Liver (tissue), 9 donors: Measurements from ENCODE around the gene ARSB. TPM values are rescaled to one million over a fixed set of nuclear protein-coding genes. Genes with fewer than 3 reads are reported as not detected.
"Not testable (repeated sequence)": the region's sequence is repeated elsewhere in the genome, so short reads cannot be mapped to it uniquely, and the experiment has no call there.

Experiments used
- DNase-seq: peaks from one replicate; pipeline ENCODE4 v3.0.0-alpha.2; 2017; ENCODE audit warnings: low spot score
- H3K27ac ChIP-seq, 2 donors: one replicate each; pipeline ENCODE4 v1.7.0; 2013; ENCODE audit warnings: inconsistent platforms in 2 of 2, low read length in 2 of 2, control low read depth in 1 of 2, low read depth in 1 of 2, mild to moderate bottlenecking in 1 of 2
- H3K27me3 ChIP-seq, 4 donors: one replicate each; pipeline versions ENCODE4 v1.6.1 to v1.7.0; 2013; ENCODE audit warnings: low read length in 3 of 4, inconsistent platforms in 1 of 4, mild to moderate bottlenecking in 1 of 4, moderate library complexity in 1 of 4; ENCODE audit not compliant: control insufficient read depth in 4 of 4, insufficient read depth in 4 of 4
- H3K36me3 ChIP-seq, 4 donors: one replicate each; pipeline versions ENCODE4 v1.6.1 to v1.7.0; 2013; ENCODE audit warnings: low read length in 3 of 4, mild to moderate bottlenecking in 3 of 4, low read depth in 1 of 4, moderate library complexity in 1 of 4; ENCODE audit not compliant: control insufficient read depth in 4 of 4, insufficient read depth in 3 of 4
- H3K4me1 ChIP-seq, 4 donors: one replicate each; pipeline versions ENCODE4 v1.6.1 to v1.7.0; 2013; ENCODE audit warnings: low read length in 3 of 4, mild to moderate bottlenecking in 3 of 4, moderate library complexity in 1 of 4; ENCODE audit not compliant: control insufficient read depth in 4 of 4, insufficient read depth in 4 of 4
- H3K4me3 ChIP-seq, 3 donors: one replicate each; pipeline versions ENCODE4 v1.6.1 to v1.7.0; 2013; ENCODE audit warnings: low read length in 3 of 3, control low read depth in 1 of 3, low read depth in 1 of 3, mild to moderate bottlenecking in 1 of 3
- H3K9ac ChIP-seq, 2 donors: one replicate each; pipeline ENCODE4 v1.7.0; 2013; ENCODE audit warnings: low read length in 2 of 2, mild to moderate bottlenecking in 2 of 2, moderate library complexity in 2 of 2, control low read depth in 1 of 2, low read depth in 1 of 2
- H3K9me3 ChIP-seq, 4 donors: one replicate each; pipeline versions ENCODE4 v1.6.1 to v1.7.0; 2013; ENCODE audit warnings: low read length in 3 of 4; ENCODE audit not compliant: control insufficient read depth in 4 of 4
- GABPA ChIP-seq, 2 donors: IDR thresholded peaks in 1 of 2; conservative IDR thresholded peaks in 1 of 2; 2 replicates each; pipeline ENCODE4 v1.6.1; 2016; ENCODE audit warnings: antibody characterized with exemption in 2 of 2, mild to moderate bottlenecking in 1 of 2, moderate library complexity in 1 of 2
- HNF4A ChIP-seq, 2 donors: conservative IDR thresholded peaks; 2 replicates each; pipeline ENCODE4 v1.6.1; 2016; ENCODE audit warnings: antibody characterized with exemption in 2 of 2, mild to moderate bottlenecking in 2 of 2
- NR2F2 ChIP-seq: IDR thresholded peaks from 2 replicates; pipeline ENCODE4 v1.6.1; 2016; ENCODE audit warnings: antibody characterized with exemption
- SP1 ChIP-seq: IDR thresholded peaks from 2 replicates; pipeline ENCODE4 v1.6.1; 2018; ENCODE audit warnings: antibody characterized with exemption, mild to moderate bottlenecking
- TAF1 ChIP-seq: conservative IDR thresholded peaks from 2 replicates; pipeline ENCODE4 v1.6.1; 2016; ENCODE audit warnings: antibody characterized with exemption, mild to moderate bottlenecking
- WGBS: extraction: QIAGEN DNeasy Blood & Tissue Kit; methylation state at CpG from one replicate; pipeline ENCODE4 v1.1.7; 2013; 5-methylcytosine and 5-hydroxymethylcytosine counted together
- polyA plus RNA-seq, 2 donors: library from polyadenylated mRNA; stranded (reverse) in 1 of 2; unstranded in 1 of 2; fragments of 200-250 nt in 1 of 2; fragments of >200 nt in 1 of 2; fragmentation: Nextera tagmentation in 1 of 2; extraction: Ambion mirVana in 1 of 2; gene quantifications; one replicate each; pipeline versions ENCODE4 v1.2.1 to v1.2.3, GENCODE V29; 2013 to 2015
- total RNA-seq, 2 donors: library from RNA; depleted of rRNA; stranded (reverse); fragments of >200 nt; gene quantifications; one replicate each; pipeline ENCODE4 v1.2.3, GENCODE V29; 2014
- TF ChIP-seq, protein P1 (sequence below): IDR thresholded peaks from 2 replicates; pipeline ENCODE4 v1.6.1; 2016; ENCODE audit warnings: antibody characterized with exemption
- TF ChIP-seq, protein P2 (sequence below): IDR thresholded peaks from 2 replicates; pipeline ENCODE4 v1.6.1; 2016; ENCODE audit warnings: antibody characterized with exemption
- TF ChIP-seq, protein P3 (sequence below): fragments of 150-350 bp; IDR thresholded peaks from 2 replicates; pipeline ENCODE4 v1.5.1; 2017; ENCODE audit warnings: improper control_type of control experiment, low read depth, low read length; ENCODE audit not compliant: missing input control
- donor health status: healthy.
- donor health status: healthy.
- donor health status: healthy.
- donor health status: healthy.
- donor health status: healthy.

Gene ARSB
- total and polyA plus RNA-seq, 4 donors: 3.5 to 26.2 (median 8.7) TPM

DNA sequence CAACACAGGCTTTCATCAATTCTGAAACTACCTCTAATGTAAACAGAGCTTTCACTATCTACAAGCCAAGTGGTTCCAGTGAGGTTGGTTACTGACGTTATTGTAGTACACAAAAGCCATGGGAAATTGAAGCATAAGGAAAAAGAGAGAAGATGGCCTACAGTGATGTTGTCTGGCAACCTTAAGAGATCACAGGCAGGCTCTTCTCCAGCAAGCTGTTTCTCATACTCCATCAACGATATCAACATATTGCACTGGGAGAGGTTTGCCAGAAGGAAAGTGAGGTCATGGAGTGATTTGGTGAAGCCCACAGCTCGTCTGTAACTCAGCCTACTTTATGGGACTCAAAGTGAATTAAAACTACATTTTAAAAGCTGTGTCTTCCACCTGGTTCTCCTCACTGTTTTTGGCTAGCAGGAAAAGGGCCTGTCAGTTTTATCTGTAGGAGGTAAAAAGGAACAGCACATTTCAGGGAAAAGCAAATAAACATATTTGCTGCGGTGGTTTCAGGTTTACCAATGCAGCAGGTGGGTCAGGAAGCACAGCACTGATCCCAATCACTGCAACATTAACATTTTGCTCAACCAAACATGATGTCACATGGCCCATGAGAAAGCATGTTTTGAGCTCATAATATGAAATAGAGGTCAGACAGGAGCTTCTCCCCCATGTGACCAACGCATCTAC, 72.9 kb downstream of the ARSB start:
- DNase-seq: no peak
- WGBS: 75% methylated on average over 5 of the region's 5 CpGs
- Histone ChIP-seq H3K27me3 (no peaks in the 10 kb centered on the region), H3K36me3 (no peaks in the 10 kb centered on the region), H3K9me3 (no peaks in the 10 kb centered on the region), H3K9ac (no peak overlapping the region), H3K4me3 (no peak overlapping the region), H3K4me1 (no peaks in the 10 kb centered on the region), H3K27ac (no peak overlapping the region)
- TF ChIP-seq, protein P1, sequence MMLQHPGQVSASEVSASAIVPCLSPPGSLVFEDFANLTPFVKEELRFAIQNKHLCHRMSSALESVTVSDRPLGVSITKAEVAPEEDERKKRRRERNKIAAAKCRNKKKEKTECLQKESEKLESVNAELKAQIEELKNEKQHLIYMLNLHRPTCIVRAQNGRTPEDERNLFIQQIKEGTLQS: no peak
- no peak for TF ChIP-seq GABPA (IDR thresholded peaks at IDR 0.05 in 1 of 2, conservative IDR thresholded peaks at IDR 0.05 in 1 of 2)
- no peak for TF ChIP-seq SP1

DNA sequence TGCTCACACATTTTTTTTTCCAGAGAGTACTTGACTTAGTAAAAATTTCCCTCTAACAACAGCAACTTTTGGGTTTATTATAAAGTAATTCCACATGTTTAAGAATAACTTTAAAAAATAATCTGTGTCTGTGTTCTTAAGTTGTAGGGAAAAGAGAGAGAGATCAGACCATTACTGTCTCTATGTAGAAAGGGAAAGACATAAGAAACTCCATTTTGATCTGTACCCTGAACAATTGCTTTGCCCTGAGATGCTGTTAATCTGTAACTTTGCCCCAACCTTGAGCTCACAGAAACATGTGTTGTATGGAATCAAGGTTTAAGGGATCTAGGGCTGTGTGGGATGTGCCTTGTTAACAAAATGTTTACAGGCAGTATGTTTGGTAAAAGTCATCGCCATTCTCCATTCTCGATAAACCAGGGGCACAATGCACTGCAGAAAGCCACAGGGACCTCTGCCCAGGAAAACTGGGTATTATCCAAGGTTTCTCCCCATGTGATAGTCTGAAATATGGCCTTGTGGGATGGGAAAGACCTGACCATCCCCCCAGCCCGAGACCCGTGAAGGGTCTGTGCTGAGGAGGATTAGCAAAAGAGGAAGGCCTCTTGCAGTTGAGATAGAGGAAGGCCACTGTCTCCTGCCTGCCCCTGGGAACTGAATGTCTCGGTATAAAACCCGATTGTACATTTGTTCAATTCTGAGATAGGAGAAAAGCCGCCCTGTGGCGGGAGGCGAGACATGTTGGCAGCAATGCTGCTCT, 75.7 kb downstream of the ARSB start:
- H3K4me1 ChIP-seq, H3K27ac ChIP-seq: not testable (repeated sequence)

DNA sequence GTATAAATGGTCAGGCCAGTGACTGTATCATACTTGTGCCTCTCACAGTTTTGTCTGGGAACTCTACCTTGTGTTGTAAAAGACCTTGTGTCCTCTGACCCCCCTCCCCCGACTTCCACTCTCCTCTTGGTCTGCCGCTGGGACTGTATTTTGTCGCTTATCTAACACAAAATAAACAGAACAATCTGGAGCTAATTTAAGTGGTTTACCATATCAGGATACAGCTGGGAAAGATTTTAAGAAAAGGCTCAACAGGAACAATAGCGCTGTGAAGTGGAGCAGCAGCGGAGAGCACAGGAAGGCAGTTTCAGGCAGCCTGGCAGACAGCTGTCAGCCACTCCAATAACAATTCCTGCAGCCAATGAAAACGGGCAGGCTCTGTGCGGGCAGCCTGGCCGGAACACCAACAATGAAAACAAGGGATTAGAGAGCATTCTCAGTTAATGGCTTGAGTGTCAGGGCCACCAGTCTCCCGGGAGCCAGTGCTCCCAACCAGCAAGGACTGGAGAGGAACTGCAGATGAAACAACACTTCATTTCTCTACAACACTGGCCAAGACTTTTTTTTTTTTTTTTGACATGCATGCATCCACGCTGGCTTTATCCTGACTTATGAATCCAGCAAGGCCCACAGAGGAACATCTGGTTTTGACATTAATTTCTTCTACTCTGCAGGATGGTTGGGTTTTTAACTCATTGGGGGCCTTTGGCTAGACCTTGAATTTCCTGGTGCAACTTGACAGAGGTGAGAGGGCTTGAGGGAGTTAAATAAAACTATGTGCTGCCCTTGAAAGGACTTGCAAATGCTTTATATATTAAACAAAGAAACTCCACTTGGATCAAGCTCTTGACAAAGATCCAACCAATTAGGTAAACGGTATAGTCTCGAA, 76.7 kb downstream of the ARSB start:
- DNase-seq: no peak

More for the DNA sequence above, 75.7 kb downstream of the ARSB start:
- H3K9ac ChIP-seq, DNase-seq, H3K36me3 ChIP-seq, H3K9me3 ChIP-seq, H3K4me3 ChIP-seq, H3K27me3 ChIP-seq: not testable (repeated sequence)
- WGBS: 89% methylated on average over 6 of the region's 9 CpGs

More for the DNA sequence above, 76.7 kb downstream of the ARSB start:
- no peaks in the 10 kb centered on the region for H3K9me3 ChIP-seq
- TF ChIP-seq TAF1 (no peak), SP1 (no peak), NR2F2 (no peak), HNF4A (conservative IDR thresholded peaks at IDR 0.05) (no peak)
- TF ChIP-seq, protein P1: no peak
- TF ChIP-seq, protein P2, sequence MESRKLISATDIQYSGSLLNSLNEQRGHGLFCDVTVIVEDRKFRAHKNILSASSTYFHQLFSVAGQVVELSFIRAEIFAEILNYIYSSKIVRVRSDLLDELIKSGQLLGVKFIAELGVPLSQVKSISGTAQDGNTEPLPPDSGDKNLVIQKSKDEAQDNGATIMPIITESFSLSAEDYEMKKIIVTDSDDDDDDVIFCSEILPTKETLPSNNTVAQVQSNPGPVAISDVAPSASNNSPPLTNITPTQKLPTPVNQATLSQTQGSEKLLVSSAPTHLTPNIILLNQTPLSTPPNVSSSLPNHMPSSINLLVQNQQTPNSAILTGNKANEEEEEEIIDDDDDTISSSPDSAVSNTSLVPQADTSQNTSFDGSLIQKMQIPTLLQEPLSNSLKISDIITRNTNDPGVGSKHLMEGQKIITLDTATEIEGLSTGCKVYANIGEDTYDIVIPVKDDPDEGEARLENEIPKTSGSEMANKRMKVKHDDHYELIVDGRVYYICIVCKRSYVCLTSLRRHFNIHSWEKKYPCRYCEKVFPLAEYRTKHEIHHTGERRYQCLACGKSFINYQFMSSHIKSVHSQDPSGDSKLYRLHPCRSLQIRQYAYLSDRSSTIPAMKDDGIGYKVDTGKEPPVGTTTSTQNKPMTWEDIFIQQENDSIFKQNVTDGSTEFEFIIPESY: no peak
- TF ChIP-seq, protein P3, sequence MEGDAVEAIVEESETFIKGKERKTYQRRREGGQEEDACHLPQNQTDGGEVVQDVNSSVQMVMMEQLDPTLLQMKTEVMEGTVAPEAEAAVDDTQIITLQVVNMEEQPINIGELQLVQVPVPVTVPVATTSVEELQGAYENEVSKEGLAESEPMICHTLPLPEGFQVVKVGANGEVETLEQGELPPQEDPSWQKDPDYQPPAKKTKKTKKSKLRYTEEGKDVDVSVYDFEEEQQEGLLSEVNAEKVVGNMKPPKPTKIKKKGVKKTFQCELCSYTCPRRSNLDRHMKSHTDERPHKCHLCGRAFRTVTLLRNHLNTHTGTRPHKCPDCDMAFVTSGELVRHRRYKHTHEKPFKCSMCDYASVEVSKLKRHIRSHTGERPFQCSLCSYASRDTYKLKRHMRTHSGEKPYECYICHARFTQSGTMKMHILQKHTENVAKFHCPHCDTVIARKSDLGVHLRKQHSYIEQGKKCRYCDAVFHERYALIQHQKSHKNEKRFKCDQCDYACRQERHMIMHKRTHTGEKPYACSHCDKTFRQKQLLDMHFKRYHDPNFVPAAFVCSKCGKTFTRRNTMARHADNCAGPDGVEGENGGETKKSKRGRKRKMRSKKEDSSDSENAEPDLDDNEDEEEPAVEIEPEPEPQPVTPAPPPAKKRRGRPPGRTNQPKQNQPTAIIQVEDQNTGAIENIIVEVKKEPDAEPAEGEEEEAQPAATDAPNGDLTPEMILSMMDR: no peak
- no peaks in the 10 kb centered on the region for H3K4me1 ChIP-seq
- H3K9ac ChIP-seq: no peak overlapping the region
- WGBS: 60% methylated on average over 12 of the region's 12 CpGs
- H3K4me3 ChIP-seq: no peak overlapping the region
- H3K27ac ChIP-seq: no peak overlapping the region
- no peaks in the 10 kb centered on the region for H3K27me3 ChIP-seq
- no peaks in the 10 kb centered on the region for H3K36me3 ChIP-seq
